HG03196 (cell line): ENCODE measurements around the gene HLTF.
A peak's percentile ranks its signal among the peaks of the same experiment; 100 is the strongest.

Source experiments
- ATAC-seq: cut with Tn5 transposase; IDR thresholded peaks from one replicate; pipeline ENCODE4 v1.9.1; 2021; ENCODE audit not compliant: unreplicated experiment

The HLTF gene

DNA sequence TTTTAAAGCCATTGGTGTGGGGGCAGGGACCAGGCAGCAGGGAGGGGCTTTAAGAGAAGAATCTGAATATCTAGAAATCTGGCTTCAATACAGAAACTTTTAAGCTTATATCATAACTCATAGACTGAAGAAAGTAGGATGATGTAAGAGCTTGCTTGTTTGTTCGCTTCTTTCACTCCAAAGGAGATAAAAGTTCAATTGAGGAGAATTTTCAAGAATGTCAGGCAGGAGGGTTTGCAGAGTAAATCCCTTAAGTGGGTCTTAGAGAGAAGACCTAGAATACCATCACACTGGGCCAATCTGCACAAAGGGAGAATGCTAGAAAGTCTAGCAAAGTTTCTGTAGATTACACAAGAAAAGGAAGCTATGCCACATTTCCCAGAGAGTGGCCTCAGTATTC is 4.1 kb upstream of the HLTF start:
- ATAC-seq = no peak

DNA sequence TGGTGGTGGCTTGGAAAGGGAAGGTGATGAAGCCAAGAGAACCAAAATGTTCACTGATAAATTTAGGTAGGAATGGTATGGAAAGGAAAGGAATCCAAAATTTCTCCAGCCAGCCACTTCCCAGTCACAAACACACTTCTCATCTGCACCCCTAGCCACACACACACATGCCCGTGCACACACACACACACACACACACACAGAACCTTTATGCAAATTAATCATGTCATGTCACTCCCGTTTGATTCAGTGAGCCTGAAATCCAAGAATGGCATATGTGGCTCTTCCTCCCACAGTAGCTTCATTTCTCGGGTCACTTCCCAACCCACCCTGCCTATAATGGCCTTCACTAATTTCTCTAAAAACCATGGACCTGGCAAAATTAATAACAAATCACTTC is 3.1 kb upstream of the HLTF start:
- no peak for ATAC-seq

DNA sequence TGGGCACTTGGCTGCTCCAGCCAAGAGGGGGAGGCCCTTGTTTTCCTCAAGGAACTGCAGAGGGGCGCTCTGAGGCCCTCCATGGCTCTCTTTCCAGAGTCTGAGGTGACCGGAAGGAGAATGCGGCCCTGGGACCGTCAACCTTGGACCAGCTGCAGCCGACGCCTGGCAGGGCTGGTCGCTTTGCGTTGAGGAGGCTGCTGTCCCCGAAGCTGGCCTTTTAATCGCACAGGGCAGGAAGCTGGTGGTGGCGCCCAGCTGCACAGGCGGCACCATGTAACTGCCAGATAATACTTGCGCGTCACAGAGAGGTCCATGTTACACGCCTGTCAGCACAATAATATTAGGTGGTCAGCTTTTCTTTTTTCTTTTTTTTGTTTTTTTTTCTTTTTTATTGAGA is 875 bp upstream of the HLTF start:
- ATAC-seq = no peak

DNA sequence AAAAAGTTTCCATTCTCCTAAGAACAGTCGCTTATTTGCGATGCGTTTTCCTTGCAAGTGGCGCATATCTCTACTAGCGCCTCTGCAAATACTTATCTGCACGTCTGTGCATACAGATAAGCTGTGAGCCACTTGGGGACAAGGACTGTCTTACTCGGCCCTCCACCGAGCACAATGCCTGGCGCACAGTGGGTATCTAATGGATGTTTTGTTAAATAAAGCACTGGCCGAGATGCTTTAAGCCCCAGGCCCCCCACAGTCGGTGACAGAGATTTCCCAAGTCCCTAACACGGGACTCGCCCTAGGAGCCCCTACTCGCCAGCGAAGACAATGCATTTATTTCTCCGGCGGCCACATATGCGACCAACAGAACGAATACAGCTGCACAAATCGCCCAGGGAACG is 503 bp downstream of the HLTF start:
- peak; percentile 35 for ATAC-seq

DNA sequence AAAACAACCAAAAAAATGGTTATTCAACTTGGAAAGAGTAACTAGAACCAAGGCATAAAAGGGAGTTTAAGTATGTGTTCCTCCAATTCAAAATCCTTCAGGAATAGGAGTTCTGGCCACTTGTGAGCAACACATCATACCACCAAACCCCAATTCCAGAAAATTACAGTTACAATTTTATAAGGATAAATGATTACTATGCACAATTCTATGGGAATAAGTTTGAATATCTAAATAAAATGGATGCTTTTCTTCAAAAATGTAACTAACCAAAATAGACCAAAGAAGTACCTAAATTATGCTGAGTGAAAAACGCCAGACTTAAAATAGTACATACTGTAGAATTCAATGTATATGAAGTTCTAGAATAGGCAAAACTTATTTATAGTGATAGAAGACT is 4.6 kb downstream of the HLTF start:
- no peak for ATAC-seq

DNA sequence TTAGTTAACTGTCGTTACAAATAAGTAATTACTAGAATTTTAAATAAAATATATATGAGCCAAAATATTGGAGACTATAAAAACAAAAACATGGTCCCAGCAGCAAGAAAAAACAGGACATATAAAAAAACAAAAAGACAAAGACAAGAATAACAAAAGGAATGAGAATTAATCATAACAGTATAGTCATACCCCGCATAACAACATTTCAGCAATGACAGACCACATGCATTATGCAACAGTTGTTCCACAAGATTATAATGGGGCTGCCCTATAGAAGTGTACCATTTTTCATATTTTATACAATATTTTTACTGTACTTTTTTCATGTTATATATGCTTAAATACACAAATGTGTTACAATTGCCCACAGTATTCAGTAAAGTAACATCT is 5.6 kb downstream of the HLTF start:
- no peak for ATAC-seq

DNA sequence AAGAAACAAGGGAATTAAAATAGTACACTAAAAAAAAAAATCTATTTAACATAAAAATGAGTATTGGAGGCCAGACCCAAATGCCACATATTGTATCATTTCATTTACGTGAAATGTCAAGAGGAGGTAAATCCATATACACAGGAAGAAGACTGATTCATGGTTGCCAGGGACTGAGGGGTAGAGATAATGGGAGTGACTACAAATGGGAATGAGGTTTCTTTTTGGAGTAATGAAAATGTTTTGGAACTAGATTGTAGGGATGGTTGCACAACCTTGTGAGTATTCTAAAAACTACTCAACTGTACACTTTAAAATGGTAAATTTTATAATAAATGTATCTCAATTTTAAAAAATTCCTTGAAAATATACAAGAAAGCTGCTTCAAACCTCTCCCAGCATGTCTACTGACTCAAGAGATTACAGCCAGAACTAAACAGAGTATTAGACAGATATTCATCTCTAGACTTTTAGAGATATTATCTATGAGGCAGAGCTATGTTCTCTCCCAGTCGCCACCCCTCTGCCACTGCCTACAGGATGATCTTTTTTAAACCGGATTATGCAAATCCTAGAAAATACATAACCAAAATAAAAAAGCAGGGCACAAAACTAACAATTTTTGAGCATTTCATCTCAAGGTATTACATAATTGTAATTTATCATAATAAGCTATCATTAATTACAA is 6.2 kb downstream of the HLTF start:
- ATAC-seq = no peak

DNA sequence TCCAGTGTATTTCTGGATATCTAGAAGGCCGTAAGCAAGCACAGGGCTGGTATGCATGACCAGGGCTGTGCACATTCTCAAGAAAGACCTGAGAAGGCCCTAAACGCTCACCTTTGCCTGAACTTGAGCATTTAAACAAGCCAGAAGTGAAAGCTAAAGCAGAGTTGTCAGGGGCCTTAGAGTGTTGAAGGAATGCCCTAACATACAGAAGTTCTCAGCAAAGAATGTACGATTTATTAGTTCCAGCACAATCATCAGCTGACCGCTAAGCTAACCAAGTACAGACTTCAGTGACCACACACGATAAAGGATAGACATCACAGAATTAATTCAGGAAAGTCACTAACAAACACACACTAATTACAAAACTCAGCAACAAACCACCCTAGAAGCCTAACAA is 8.7 kb downstream of the HLTF start:
- ATAC-seq = no peak

DNA sequence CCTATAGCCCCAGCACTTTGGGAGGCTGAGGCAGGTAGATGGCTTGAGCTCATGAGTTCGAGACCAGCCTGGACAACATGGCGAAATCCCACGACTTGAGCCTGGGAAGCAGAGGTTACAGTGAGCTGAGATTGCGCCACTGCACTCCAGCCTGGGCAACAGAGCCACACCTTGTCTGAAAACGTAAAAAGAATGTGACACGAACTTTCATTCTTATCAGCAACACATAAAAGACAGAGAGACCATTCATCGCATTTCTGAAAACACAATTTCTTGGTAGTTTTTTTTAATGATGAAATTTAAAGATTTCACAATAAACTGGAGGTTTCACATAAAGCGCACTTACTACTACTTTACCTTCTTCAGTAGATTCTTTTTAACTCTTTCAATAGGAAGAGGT is 18.4 kb downstream of the HLTF start:
- no peak for ATAC-seq

DNA sequence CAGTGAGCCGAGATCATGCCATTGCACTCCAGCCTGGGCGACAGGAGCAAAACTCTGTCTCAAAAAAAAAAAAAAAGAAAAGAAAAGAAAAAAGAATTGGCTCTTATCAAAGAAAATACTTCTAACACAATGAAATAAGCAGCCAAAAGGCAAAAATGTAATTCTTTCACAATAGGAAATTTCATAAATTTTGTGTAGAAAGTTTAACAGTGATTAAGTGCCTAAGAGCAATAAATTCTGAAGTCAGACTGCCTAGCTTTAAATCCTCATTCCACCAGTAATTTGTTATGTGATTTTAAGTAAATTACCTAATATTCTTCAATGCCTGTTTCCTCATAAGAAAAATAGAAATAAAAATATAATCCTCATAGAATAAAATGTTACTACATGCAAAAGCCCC is 24.6 kb downstream of the HLTF start:
- ATAC-seq = no peak

DNA sequence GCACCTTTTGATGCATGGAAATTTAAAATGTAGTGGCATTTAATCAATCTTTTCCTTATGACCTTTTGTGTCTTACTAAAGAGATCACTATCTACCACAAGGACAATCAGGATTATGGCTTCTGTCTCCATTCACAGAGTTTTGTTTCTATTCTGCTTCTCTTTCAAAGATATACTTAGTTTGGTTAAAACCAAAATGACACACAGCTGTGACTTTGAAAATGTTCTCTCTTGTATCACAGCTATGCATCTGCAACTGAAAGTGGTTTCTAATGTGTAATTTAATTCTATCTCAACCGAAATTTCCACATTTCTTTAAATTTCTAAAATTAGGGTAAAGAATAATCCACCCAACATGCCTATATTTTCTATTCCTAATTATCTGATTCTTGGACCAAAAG is 27.7 kb downstream of the HLTF start:
- ATAC-seq = no peak

DNA sequence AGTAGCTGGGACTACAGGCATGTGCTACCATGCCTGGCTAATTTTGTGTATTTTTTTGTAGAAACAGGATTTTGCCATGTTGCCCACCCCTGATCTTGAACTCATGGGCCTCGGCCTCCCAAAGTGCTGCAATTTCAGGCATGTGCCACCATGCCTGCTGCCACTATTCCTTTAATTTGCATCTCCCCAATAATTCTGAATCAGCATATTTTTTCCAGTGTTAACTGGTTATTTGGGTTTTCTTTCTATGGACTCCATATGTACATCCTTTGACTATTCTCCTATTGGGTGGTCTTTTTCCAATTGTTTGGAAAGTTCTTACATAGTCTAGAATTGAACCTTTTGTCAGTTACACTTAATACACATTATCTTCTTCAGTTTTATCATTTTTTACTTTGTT is 28.1 kb downstream of the HLTF start:
- no peak for ATAC-seq

DNA sequence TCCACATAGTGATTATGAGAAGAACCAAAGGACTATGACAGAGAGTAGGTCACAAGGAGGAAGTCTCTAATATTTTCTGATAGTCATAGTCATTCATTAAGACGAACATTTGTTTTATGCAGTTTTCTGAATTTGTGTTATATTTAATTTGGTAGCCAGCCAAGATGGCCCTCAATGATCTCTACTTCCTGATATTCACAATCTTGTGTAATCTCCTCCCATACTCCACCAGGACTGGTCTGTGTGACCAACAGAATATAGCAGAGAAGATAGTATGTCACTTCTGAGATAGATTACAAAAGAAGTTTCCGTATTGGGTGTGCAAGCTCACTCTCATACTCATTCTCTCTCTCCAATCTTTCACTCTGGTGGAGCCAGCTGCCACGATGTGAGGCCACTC is 30.8 kb downstream of the HLTF start:
- ATAC-seq = no peak

DNA sequence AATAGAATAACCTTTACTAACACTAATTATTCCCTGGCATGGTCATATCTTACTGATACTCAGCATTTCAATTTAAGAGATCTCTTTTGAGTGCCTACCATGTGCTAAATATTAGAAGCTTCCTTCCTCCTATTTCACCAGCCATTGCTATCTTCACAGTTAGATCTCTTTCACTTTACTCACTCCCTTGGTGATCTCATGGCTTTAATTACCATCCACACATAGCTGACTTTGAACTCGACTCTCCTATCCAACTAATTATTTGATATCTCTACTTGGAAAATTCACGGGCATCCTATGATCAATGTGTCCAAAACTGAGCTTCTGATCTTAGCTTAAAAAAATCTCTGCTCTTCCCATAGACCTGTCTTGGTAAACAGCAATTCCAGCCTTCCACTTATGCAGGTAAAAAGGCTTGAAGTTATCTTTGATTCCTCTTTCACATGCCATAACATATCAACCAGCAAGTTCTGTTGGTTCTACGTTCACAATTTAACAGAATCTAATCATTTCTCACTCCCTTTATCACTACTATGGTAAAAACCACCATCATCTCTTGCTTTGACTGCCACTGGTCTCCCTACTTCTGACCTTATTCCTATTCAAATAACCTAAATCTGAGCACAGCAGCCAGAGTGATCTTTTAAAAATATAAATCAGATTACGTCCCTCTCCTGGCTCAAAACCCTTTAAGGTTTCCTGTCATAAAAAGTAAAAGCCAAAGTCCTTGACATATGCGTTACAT is 41.8 kb downstream of the HLTF start:
- no peak for ATAC-seq

DNA sequence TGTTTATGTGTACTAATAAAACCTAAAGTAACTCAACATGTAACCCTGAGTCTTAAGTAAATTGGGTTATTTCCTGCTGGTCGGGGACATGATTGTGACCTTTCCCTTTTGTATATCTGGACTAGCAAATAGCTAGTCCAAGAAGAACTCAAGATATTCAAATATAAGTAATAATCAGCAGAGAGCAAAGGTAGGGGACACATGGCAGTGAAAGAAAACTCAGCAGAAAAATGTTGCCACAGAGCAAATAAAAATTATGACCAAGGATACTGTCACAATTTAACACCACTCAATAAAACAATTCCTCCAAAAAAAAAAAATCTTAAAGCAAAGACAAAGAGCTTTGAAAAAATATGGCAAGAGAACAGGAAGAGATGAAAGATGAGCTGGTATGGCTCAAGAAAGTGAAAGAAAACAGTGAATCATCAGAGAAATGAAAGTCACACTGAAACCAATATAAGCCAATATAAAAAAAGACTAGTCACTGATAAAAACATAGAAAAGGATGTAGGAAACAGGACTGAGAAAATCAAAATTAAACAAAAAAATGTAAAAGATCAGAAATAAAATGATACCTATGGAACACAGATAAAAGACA is 43.4 kb downstream of the HLTF start:
- ATAC-seq = peak; percentile 90

DNA sequence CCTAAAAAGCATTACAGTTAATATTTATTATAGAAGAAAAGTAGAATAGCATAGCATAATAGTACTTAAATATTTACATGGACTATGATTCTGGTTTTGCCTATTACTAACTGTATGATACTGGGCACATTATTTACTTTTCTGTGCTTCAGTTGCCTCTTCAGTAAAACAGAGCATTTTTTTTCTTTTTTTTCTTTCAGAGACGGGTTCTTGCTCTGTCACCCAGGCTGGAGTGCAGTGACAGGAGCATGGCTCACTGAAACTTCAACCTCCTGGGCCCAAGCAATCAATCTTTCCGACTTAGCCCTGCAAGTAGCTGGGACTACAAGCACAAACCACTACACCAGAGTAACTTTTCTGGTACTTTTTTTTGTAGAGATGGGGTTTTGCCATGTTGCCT is 48.0 kb downstream of the HLTF start:
- no peak for ATAC-seq

DNA sequence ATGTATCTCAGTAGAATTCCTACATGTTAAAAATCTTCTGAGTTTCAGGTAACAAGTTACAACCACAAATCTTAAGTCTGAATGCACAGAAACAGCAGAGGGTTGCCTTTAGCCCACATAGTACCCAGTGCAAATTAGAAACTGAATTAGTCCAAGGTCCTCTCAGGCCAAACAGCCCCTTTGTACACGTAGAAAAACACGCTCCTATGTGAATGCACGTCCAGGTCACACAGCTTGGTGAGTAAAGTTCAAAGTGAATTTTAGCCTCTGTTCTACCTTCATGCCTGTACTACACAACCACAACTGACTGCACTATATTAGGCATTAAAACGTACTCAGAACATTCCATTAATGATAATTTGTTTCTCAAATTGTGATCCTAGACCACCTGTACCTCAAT is 48.6 kb downstream of the HLTF start:
- ATAC-seq = no peak

DNA sequence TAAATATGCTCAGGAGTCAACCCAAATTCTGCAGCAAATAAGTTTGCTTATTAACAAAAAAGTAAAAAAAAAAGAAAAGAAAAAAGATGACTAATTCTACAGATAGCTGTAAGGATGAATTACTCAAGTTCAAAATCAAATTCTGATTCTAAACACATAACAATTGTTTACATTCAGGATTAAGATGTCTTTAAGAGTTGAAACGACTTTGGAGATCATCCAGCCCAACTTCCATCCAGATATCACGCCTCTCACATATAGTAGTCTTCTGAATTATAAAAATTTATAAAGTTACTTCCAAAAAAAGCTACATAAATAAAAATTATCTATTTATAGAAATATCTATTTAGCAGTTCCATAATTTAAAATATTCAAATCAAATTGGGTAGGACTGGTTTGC is 55.2 kb downstream of the HLTF start:
- no peak for ATAC-seq

DNA sequence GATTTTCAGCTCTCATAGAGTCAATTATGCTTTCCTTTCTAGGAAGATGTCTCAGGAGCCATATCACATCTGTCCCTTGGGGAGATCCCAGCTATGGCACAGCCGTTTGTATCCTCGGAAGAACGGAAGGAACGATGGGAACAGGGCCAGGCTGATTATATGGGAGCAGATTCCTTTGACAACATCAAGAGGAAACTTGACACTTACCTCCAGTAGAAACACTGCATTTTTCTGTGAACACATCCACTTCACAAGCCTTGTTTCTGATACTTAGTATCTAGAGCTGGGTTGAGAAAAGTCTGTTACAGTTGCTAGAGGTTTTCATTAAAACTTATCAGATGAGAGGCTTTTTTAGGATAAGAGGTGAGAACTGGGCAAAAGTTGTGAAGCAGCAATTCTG is 59.6 kb downstream of the HLTF start:
- no peak for ATAC-seq

DNA sequence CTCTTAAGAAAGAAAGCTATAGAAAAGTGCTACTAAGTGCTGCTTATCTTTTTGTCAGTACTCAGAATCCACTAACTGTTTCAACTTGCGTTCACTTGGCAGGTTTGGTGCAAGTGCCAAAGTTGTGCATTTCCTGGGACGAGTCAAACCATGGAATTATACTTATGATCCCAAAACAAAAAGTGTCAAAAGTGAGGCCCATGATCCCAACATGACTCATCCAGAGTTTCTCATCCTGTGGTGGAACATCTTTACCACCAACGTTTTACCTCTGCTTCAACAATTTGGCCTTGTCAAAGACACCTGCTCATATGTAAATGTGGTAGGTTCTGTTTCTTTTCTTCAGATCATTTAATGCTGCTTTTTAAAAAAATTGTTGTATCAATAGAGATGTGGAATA is 62.4 kb downstream of the HLTF start:
- ATAC-seq = no peak

DNA sequence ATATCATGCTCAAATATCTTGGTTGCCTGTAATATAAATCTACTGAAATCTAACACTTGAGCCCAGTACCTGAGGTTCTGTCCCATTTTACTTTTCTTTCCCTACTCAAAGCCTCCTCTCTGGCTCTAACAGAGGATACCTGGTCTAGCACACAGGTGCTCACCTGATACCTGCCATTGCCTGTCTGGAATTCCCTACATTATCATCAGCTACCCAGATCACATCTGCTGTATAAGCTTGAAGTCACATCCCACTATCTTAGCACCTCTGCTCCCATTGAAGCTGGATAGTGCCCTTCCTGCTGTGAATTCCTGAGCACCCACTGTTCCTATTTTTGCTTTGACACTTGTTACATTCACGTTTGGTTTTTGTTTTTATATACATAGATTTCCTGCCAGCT is 64.5 kb downstream of the HLTF start:
- ATAC-seq = no peak

DNA sequence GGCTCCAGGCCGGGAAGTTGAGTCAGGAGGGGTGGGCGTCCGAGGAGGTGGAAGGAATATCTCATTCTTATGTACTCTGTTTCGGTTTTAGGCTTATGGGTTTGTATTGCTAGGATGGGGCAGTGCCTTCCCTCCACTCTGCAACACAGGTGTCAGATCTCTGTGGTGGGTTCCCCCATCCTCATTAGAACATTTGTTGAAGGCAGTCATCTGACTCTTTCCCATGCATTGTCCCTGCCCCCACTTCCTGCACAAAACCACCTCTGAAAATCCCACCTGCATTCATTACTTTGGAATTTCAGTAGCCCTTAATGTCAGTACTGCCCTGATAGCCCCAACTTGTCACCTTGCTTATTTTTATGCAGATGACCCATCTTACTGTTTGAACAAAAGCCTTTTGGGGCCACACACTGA is 65.5 kb downstream of the HLTF start:
- no peak for ATAC-seq
